Measurements from ENCODE around the gene SMIM14.

DNA sequence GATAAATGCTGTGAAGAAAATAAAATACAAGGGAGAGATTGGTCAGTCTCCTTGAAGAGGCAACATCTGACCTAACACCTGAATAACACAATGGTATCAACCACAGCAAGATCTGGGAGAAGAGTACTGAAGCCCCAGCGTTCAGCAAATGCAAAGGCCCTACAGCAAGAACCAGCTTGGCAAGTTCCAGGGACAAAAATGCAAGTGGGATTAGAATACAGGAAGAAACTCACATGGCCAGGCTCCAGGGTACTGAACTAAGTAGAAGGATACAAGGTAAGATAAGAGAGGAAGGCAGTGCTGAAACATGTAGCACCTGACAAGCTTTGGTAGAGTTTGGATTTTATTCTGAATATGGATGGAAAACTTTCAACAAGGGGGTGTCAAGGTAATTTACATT, 3.6 kb downstream of the SMIM14 start:
- no peak for TF ChIP-seq SUZ12 (IDR thresholded peaks at IDR 0.05; ENCODE audit: extremely low read depth, insufficient read depth, insufficient read length)
- TF ChIP-seq ZNF274 (IDR thresholded peaks at IDR 0.05; ENCODE audit: low read depth, low read length) = no peak
